Measurements from ENCODE around the gene PGM5.
"Not testable (repeated sequence)": the region's sequence is repeated elsewhere in the genome, so short reads cannot be mapped to it uniquely, and the experiment has no call there.

PGM5 gene

DNA sequence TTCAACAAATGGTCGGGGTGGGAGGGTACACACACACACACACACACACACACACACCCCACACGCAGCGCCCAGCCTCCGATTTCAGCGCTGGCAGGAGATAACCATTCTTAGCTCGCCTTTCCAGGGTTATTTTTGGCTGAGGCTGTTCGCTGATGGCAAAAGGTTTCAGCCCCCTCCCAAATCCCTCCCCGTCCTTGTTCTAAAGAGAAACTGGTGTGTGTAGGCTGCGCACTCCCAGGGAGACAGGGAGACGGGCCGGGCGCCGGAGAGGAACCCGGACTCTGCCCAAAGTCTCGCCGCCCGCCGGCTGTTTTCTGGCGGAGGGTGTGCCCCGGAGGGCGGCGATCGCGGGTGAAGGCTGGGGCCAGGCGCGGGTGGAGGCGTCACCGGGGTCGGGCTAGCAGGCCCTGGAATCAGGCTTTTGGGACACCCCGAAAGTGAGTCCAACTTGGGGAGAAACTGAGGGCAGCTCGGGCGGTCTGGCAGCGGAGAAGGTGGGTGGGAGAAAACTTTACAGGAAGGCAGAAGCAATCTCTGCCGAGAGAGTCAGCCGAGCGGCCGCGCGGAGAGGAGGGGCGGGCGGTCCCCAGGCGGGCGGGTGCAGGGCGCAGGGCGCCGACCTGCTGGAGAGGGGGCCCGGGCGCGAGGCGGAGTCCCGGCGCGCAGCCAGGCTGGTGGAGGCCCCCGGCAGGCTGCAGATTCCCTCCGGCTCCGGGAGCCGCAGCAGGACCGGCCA lies at the start of gene PGM5:
Gene PGM5 (plus strand): TSS at position 232 of the 739 bp plus-strand sequence. CDS start 517 bp downstream, outside the sequence.
- not testable (repeated sequence) for DNase-seq

DNA sequence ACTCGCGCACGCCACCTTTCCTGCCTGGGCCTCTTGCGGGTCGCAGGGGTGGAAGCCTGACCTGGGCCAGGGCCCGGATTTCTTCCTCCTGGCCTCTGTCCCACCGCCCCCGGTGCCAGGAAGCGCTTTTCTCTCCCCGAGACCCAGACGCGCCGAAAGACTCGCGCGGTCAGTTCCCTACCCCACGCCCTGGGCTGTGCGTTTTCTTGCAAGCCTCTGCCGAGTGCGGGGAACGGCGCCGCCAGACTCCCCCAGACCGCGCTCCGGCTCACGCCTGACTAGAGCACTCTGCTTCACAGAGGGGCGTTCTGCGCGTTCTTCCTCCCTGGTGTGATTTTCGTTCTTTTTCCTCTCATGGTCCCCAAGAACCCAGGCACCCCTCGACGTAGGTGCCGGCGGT lies 49.3 kb upstream of the PGM5 start:
- not testable (repeated sequence) for DNase-seq

DNA sequence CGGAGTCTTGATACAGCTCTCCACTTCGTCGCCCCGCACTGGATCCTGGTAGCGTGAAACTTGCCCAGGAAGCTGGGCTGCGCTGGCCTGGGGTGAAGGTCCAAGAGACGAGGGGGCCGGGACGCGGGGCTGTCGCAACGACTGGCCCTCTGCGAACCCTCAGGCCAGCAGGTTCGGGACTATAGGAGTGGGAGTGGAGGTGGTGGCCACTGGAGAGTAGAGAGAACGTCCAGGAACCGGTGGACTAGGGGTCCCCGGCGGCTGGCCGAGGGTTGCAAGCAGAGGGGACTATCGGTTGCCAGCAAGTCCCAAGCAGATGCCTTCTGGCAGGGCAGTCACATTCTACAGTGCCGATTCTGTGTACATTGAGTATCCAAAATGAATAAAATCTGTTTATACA lies 48.8 kb upstream of the PGM5 start:
- DNase-seq, result not testable (repeated sequence)

DNA sequence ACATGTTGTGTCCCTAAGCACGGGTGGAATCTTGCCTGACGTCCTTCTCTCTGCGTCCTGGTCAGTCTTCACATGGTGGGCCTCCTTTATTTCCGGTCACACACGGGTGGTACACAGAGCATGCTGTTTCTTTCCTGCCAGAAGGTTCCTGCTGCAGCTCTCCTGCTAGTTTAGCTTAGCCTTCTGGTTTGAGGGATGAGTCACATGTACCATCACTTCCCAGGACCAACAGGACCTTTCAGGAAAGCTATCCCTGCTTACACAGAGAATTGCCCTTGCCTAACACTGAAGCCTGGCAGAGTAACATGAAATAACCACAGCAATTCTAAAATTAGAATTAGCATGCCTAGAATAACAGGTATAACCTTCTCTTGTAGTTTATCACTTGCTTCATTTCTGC lies 45.2 kb upstream of the PGM5 start:
- DNase-seq, result not testable (repeated sequence)

DNA sequence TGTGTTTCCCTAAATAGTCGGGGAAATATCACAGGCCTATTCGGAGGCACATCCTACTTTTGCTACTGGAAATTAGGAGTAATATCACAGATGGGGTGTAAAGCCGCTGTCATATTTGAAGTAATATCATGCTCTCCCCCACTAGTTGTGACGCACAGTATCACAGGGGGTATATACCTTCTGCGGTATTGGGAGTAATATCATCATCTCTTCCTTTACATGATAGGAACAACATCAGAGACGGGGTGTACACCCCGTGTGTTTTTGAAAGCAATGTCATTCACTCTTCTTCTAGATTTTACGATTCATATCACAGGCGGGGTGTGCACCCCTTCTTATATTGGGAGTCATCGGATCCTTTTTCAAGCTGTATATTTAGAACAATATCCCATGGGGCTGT lies 38.2 kb upstream of the PGM5 start:
- not testable (repeated sequence) for DNase-seq

DNA sequence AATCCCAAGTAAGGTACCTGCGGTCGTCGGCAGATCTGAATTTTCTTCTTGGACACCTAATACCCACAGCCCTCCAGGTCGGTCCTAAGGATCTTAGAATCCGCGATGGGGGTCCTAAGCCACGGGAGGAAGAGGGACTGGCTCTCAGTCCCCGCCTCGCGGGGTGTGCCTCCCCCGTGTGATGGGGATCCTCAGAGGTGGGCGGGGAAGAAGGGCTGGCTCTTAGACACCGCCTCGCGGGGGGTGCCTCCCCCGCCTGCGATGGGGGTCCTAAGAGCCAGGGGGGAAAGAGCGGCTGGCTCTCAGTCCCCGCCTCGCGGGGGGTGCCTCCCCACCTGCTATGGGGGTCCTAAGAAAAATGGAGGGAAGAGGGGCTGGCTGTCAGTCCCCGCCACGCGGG lies 32.7 kb upstream of the PGM5 start:
- DNase-seq, result not testable (repeated sequence)

DNA sequence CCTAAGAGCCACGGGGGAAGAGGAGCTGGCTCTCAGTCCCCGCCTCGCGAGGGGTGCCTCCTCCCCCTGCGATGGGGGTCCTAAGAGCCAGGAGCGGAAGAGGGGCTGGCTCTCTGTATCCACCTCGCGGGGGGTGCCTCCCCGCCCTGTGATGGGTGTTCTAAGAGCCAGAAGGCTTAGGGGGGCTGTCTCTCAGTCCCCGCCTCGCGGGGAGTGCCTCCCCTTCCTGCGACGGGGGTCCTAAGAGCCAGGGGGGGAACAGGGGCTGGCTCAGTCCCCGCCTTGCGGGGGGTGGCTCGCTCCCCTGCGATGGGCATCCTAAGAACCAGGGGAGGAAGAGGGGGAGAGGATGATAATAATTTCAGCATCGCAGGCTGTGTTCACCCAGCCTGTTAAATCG lies 31.9 kb upstream of the PGM5 start:
- not testable (repeated sequence) for DNase-seq

DNA sequence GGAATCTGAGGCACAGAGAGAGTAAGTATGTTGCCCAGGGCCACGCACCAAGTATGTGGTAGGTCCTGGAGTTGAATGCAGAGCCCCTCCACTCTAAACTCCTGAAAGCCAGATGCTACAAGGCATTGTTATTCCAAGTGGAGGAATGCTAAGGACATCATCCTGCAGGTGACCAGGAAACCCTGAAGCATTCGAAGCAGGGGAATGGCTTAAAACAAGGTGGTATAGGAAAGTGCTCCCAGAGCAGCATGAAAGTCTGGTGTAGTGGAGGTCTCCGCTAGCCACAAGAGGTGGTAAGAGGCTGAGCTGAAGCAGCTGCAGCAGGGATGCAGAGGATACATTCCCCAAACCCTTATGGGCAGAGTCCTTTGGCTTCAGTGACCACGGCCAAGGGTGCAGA lies 27.3 kb upstream of the PGM5 start:
- not testable (repeated sequence) for DNase-seq

DNA sequence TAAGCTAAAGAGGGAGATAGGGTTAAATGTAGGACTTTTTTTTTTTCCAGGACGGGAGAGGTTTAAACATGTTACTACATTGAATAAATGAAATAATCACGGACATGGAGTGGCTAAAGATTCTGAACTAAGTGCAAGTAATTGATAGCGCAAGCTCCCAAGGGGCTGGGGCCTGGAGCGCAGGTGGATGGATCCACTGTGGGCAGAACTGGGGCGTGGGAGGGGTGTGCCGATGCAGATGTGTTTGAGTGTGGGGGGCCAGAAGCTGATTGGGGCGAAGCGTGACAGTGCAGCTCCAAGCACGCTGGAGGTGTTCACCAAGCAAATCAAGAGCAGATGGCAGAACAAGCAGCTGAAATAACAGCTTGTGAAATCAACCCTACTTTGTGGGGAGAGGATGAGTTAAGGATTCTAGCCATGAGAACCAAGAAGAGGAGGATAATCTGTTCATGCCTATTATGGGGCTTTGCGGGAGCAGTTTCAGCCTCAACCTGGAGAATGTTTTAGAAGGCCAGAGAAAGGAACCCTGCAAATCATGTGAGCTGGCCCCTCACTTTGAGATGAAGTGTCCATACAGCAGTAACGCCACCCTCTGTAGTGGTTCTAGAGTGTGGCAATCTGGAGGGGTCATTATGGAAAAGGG lies 25.8 kb upstream of the PGM5 start:
- not testable (repeated sequence) for DNase-seq

DNA sequence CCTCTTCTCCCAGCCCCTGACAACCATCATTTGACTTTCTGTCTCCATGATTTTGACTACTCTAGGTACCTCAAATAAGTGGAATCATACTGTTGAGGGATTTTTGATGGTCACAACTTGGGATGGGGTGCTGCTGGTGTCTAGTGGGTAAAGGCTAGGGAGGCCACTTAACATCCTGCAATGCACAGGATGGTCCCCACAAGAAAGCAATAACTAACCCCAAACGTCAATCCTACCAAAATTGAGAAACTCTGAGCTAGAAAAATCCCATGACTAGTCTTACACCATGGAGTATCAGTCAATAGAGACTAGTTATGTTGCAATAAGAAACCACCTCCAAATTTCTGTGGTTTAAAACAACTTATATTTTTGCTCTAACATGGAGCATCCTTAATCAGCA lies 24.3 kb upstream of the PGM5 start:
- not testable (repeated sequence) for DNase-seq

DNA sequence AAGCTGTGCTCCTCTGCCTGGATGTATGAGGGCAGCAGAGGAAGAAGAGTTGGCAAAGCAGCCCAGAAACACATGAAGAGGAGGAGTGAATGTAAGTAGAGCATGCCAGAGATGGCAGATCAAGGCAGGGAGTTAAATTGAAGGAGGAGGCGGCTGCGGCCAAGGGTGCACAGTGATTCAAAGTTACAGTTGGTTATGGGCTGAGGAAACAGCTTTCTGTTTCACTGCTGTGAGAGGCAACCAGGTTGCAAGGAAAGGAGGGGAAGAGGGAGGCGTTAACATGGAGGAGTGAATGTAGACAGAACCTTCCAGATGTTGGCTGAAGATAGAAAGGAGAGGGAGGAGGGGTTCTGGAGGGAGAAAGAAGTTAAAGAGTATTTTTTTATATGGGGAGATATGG lies 20.5 kb upstream of the PGM5 start:
- not testable (repeated sequence) for DNase-seq

DNA sequence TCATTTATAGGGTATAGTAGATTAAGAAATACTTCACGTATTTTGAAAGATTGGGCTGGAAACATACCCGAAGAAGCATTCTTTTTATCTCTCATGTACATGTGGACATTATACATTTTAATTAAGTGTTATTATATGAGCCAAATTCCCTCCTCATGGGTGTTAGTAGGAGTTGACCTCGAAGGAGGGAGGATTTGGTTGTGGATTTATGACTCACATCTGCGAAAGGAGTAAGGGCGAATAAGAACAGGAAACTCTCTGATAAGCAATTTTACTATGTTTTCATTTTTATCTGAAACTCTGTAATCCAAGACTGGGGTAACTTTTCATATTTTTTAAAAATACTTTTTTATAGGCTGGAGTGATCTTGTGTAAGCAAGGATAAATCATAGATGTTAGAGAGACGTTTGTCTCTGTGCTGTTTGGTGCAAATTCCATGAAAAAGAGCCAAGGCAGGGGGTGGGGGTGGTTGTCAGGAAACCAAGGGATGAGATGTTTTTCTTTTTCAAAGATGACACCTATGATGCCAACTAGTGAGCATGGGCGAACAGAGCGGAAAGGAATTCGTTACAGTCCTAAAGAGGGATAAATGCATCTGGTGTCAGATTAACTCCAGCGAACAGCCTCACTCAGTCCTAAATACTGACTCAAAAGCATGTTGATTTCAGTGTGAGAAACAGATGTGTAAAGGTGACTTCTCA lies 19.6 kb upstream of the PGM5 start:
- not testable (repeated sequence) for DNase-seq

DNA sequence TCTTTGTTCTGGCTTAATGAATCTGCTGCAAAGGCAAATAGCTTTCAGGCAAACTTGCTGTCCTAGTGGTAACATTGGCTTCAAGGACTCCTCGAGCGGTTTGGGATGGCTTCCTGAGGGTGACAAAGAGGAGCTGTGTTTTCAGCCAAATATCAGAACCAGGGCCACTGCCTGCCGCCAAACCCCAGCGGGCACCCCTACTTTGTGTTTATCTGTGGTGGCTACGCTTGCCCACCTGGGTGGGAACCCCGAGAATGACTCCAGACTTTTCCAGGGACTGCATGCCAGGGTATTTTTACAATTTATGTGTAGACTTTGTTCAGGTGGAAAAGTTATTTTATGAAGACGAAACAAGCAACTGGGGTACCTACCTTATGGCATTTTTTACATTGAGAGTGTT lies 18.4 kb upstream of the PGM5 start:
- not testable (repeated sequence) for DNase-seq

DNA sequence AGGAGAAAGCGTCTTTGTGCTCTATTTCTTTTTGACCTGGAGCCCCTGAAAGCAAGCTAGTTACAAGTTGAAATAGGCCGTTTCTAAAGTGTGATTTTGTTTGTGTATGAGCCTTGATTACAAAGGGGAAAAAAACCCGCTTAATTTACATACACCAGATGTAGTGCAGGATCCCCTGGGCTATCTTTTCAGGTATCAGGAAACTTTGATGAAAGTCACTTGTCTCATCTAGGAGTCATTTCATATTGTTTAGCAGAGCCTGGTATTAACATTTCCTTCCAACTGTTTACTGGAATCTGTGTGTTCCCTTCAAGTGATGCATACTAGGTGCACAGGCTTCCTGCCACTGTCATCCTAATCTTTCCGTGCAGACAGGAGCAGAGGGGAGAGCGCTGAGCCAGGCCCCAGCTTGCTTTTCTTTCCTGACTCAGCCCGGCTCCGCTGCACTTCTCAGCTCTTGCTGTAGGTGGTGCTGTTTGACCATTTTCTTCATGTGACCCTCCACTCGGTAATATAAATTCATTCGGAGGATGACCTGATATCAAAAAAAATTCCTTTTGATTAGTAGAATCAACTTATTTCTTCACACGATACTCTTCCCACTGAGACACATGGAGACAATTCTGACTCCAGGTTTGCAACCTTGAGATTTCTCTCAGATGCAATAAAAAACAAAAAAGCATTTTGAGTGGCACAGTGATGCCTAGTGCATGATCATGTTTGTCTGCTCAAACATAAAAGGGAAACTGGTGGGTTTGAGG lies 14.0 kb upstream of the PGM5 start:
- not testable (repeated sequence) for DNase-seq

DNA sequence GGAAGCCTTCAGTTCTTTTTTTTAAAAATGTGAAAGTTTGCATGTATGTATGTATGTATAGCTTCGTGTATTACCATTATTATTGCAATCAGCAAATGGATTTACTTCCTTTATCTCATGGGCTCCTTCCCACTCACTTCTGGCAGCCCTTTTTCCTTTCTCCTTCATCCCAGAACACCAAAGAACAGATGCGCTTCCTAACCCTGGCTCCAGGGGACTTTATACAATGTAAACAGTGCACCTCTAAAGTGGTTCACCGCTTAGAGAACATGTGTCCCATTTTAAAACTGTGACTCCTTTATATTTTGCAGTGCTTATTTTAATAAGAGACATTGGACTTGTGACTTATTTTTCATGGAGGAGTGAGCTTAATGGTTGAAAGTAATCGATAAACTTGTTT lies 13.2 kb upstream of the PGM5 start:
- DNase-seq, result not testable (repeated sequence)

DNA sequence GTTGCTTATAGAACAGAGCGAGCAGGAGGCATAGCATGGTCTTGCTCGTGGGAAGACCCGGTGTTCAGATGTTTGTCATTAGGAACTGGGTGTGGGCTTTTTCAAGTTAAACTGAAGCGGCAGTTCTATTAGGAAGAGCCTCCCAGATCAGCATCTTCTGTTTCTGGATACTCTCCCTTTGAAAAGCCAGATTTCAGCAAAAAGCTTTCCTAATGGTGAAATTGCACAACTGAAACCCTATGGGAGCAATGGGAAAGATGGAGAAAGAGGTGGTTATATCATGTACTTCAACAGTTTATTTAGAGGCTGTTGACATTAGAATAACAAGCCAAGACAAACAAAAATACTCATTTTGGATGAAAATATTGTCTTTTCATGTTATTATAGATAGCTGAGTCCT lies 12.4 kb upstream of the PGM5 start:
- DNase-seq, result not testable (repeated sequence)

DNA sequence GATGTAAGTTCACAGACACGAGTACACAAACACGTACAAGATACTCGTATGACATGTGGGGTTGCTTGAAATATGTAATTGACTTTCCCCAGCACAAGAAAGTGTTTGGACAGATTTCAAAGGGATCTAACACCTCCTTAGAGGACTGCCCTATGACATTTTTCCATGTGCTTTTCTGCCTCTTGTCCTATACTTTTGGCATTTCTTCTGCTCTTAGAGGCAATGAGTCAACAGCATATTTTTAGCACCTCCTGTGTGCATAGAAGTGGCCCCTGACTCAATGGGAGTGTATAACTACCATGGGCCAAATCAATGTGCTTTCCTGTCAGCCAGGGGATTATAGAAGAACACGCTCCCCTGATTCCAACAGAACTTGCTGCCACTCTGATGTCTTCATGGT lies 4.7 kb upstream of the PGM5 start:
- DNase-seq, result not testable (repeated sequence)

DNA sequence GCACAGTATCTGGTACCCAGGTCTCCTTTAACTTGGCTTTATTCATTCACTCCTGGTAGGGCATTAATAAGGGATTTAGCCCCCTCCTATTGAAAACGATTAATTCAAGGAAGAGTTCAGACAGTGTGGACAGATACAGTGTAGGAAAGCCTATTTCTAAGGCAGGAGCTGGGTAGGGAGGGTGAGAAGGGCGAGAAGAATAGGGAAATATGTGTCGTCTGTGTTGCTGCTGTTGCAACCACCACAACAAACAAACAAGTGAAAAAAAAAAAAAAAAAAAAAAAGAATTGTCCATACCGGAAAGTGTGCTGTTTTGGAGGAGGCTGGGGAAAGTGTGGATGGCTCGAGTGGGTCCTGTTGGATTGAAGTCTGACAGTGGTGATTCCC lies 425 bp upstream of the PGM5 start:
- DNase-seq, result not testable (repeated sequence)

DNA sequence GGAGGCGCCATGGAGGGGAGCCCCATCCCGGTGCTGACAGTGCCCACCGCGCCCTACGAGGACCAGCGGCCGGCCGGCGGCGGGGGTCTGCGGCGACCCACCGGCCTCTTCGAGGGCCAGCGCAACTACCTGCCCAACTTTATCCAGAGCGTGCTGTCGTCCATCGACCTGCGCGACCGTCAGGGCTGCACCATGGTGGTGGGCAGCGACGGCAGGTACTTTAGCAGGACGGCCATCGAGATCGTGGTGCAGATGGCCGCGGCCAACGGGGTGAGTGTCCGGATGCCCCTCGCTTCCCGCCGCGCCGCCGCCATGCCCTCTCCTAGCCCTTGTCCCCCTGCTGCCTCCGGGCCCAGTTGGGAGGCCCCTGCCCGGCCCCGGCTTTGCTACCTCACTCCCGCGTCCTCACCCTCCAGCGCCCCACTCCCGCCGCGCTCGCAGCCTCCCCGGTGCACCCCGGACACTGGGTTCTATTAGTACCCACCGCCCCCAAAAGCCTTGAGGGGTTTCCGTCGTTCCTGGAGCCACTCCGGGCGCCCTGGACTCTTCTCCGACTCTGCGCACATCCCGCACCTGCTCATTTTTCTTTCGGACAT lies 806 bp downstream of the PGM5 start:
- not testable (repeated sequence) for DNase-seq

DNA sequence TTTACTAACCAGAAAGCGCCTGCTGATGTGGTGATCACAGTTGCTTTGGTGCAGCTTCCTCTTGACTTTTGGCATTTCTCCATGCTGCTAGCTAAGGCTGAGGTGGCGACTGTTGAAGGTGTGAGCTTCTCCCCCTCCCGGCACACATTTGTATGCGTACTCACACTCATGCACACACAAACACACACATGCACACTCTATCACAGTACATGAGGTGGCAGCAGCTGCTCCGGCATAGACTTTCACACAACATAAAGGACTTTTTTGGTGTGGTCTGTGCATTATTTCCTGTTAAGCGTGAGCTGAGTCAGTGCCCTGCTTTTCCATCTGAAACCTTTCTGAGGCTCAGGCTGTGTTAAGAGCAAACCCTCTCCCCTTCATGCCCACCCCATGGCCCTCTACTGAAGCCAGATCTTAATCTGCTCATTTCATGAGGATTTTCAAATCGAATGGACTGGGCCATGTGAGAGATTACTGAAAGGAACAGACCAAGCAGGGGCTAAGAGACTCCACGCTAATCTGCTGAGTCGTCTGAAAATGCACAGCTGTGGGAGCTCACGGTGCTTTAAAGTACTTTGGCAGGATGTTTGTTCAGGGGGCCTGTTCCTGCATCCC lies 10.6 kb downstream of the PGM5 start:
- not testable (repeated sequence) for DNase-seq

DNA sequence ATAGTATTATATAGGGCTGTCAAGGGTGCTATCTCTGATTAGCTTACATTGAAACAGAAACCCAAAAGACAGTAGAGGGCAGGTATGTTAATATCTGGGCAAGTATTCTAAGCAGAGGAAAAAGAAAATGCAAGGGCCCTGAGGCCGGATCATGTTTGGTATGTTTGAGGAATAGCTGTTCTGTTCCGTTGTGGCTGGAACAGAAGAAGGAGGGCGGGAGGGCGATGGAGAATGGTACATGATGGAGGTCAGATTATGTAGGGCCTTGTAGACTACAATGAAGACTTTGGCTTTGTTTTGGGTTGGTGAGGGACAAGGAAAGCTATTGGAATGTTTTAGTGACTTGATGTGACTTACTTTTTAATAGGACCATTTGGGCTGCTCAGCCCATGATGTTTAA lies 19.4 kb downstream of the PGM5 start:
- not testable (repeated sequence) for DNase-seq

DNA sequence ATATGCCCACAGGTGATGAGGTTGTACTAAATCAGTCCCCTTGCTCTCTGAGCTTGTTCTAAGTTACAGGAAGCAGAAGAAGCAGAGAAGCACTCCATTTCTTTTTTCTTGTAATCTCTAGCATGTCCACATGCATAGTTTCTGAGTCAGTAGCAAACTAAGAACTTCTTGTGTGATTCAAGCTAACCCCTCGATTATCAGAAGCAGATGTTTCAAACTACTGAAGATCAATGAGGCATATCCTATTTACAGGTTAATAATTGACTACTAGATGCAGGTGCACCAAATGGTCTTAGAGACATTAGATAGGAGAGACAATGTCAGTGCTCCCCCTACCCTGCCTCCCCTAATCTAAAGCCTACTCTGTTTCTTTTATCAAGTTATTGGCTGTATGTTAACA lies 21.3 kb downstream of the PGM5 start:
- not testable (repeated sequence) for DNase-seq
